Transverse colon (tissue), 4 donors: ENCODE measurements around the gene MRPL48.

Source experiments
- CTCF ChIP-seq, 5 experiments: fragments of 200-600 bp in 3 of 5; fragments of 450-650 bp in 2 of 5; sonication (generic) in 3 of 5; IDR thresholded peaks; 1 replicate in 2 of 5; 2 replicates in 3 of 5; pipeline ENCODE4 v1.5.1; 2016 to 2017; ENCODE audit warnings: antibody characterized with exemption in 5 of 5, inconsistent platforms in 3 of 5, mild to moderate bottlenecking in 2 of 5, moderate library complexity in 1 of 5
- EP300 ChIP-seq: sonication (generic); formaldehyde crosslinking; IDR thresholded peaks from one replicate; pipeline ENCODE4 v1.6.1; 2017; ENCODE audit warnings: antibody characterized with exemption, low read depth
- POLR2AphosphoS5 ChIP-seq, 3 donors: sonication (generic); formaldehyde crosslinking; IDR thresholded peaks; one replicate each; pipeline ENCODE4 v1.6.1; 2016; ENCODE audit warnings: antibody characterized with exemption in 3 of 3

GRCh38 chr11:73878771-73879170 is 91.1 kb downstream of the MRPL48 start:
- no peak for TF ChIP-seq CTCF (IDR thresholded peaks at IDR 0.05)
- no peak for TF ChIP-seq EP300
- no peak for TF ChIP-seq POLR2AphosphoS5 (IDR thresholded peaks at IDR 0.05)
